Loucy (cell line): ENCODE measurements around the gene MYO3A.

Source experiments
- H2AFZ ChIP-seq: fragments of 200-600 bp; sonication (generic); 2 replicates; pipeline ENCODE4 v1.6.0; 2016; ENCODE audit warnings: antibody characterized with exemption, mild to moderate bottlenecking, low read length, moderate library complexity
- H3F3A ChIP-seq: fragments of 200-600 bp; 2 replicates; pipeline ENCODE4 v1.6.0; 2016; ENCODE audit warnings: antibody characterized with exemption, low read depth, mild to moderate bottlenecking
- H3K27me3 ChIP-seq: fragments of 200-600 bp; sonication (generic); 2 replicates; pipeline ENCODE4 v1.6.1; 2014; ENCODE audit warnings: low read length, mild to moderate bottlenecking; ENCODE audit not compliant: insufficient read depth, poor library complexity, severe bottlenecking
- H3K36me3 ChIP-seq: fragments of 200-600 bp; sonication (generic); 2 replicates; pipeline ENCODE4 v1.6.1; 2016; ENCODE audit warnings: low read length; ENCODE audit not compliant: insufficient read depth
- H3K4me1 ChIP-seq: fragments of 200-600 bp; sonication (generic); 2 replicates; pipeline ENCODE4 v1.5.1; 2014; ENCODE audit warnings: low read length, mild to moderate bottlenecking; ENCODE audit not compliant: insufficient read depth, poor library complexity, severe bottlenecking
- H3K4me2 ChIP-seq: fragments of 200-600 bp; sonication (generic); 2 replicates; pipeline ENCODE4 v1.6.0; 2014; ENCODE audit warnings: antibody characterized with exemption, low read length, low read depth, mild to moderate bottlenecking; ENCODE audit not compliant: poor library complexity, severe bottlenecking
- H3K4me3 ChIP-seq: fragments of 200-600 bp; sonication (generic); 2 replicates; pipeline ENCODE4 v1.5.1; 2014; ENCODE audit warnings: low read length, mild to moderate bottlenecking, mixed read lengths; ENCODE audit not compliant: poor library complexity, severe bottlenecking
- H3K79me2 ChIP-seq: fragments of 200-600 bp; sonication (generic); 2 replicates; pipeline ENCODE4 v1.6.1; 2014; ENCODE audit warnings: low read length; ENCODE audit not compliant: insufficient read depth
- H3K9ac ChIP-seq: fragments of 200-600 bp; sonication (generic); 2 replicates; pipeline ENCODE4 v1.6.0; 2014; ENCODE audit warnings: mild to moderate bottlenecking, low read depth, low read length, moderate library complexity; ENCODE audit not compliant: poor library complexity, severe bottlenecking
- H3K9me2 ChIP-seq: fragments of 200-600 bp; sonication (generic); replicated peaks from 2 replicates; pipeline ENCODE4 v1.6.1; 2016; ENCODE audit warnings: low read depth, low read length, mixed read lengths
- H3K9me3 ChIP-seq: fragments of 200-600 bp; sonication (generic); 2 replicates; pipeline ENCODE4 v1.6.1; 2014; ENCODE audit warnings: mild to moderate bottlenecking, antibody characterized with exemption, low read length, low read depth; ENCODE audit not compliant: insufficient read depth
- H4K20me1 ChIP-seq: fragments of 200-600 bp; sonication (generic); 2 replicates; pipeline ENCODE4 v1.6.0; 2014; ENCODE audit warnings: antibody characterized with exemption, low read length, mild to moderate bottlenecking; ENCODE audit not compliant: insufficient read depth, poor library complexity, severe bottlenecking
- CTCF ChIP-seq: fragments of 200-600 bp; sonication (generic); conservative IDR thresholded peaks from 2 replicates; pipeline ENCODE4 v1.5.1; 2014; ENCODE audit warnings: mild to moderate bottlenecking, antibody characterized with exemption, low read length
- EZH2phosphoT487 ChIP-seq: fragments of 200-600 bp; IDR thresholded peaks from 2 replicates; pipeline ENCODE4 v1.6.1; 2018; ENCODE audit warnings: antibody characterized with exemption, mild to moderate bottlenecking, moderate library complexity, borderline replicate concordance

The MYO3A gene

GRCh38 chr10:25895856-25896255, 38.2 kb upstream of the MYO3A start:
- Histone ChIP-seq H4K20me1 (no peaks in the 10 kb centered on the region), H3F3A (no peaks in the 10 kb centered on the region), H3K4me1 (no peaks in the 10 kb centered on the region), H3K79me2 (no peaks in the 10 kb centered on the region), H3K4me3 (no peak overlapping the region), H3K9me3 (no peaks in the 10 kb centered on the region), H3K36me3 (no peaks in the 10 kb centered on the region), H3K4me2 (no peak overlapping the region), H3K9ac (no peak overlapping the region), H2AFZ (no peak overlapping the region), H3K27me3 (no peaks in the 10 kb centered on the region), H3K9me2 (no peaks in the 10 kb centered on the region)
- TF ChIP-seq EZH2phosphoT487 (no peak), CTCF (no peak)

GRCh38 chr10:25896421-25896820, 37.6 kb upstream of the MYO3A start:
- no peaks in the 10 kb centered on the region for H3K9me2 ChIP-seq
- H2AFZ ChIP-seq: no peak overlapping the region
- H3K36me3 ChIP-seq: no peaks in the 10 kb centered on the region
- TF ChIP-seq EZH2phosphoT487 (no peak), CTCF (no peak)
- H3K27me3 ChIP-seq: no peaks in the 10 kb centered on the region
- H3K4me1 ChIP-seq: no peaks in the 10 kb centered on the region
- no peak overlapping the region for H3K4me3 ChIP-seq
- no peaks in the 10 kb centered on the region for H3K79me2 ChIP-seq
- H3K4me2 ChIP-seq: no peak overlapping the region
- H3K9ac ChIP-seq: no peak overlapping the region
- H4K20me1 ChIP-seq: no peaks in the 10 kb centered on the region
- no peaks in the 10 kb centered on the region for H3K9me3 ChIP-seq
- H3F3A ChIP-seq: no peaks in the 10 kb centered on the region

DNA sequence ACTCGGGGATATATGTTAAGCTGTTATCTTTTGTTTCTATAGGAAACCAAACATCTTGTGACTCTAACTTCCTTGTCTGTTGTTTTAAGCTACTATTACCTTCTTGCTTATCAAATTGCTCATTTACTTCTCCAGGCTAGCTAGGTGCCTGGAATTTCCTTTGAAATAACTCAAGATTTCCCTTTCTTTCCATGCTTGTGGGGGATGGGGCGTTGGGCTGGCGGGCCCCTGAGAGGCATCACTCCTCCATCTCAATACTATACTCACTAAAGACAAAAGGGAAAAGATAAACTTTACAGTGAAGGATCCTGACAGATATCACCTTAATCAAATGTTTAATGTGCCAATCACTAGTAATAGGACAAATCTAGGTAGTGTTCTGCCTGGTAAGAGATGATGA, 34.7 kb upstream of the MYO3A start:
- Histone ChIP-seq H3K4me2 (no peak overlapping the region), H3K27me3 (no peaks in the 10 kb centered on the region), H3K9ac (no peak overlapping the region), H3K9me3 (no peaks in the 10 kb centered on the region), H3K4me1 (no peaks in the 10 kb centered on the region), H4K20me1 (no peaks in the 10 kb centered on the region), H3K36me3 (no peaks in the 10 kb centered on the region), H3F3A (no peaks in the 10 kb centered on the region), H3K9me2 (no peaks in the 10 kb centered on the region), H2AFZ (no peak overlapping the region), H3K79me2 (no peaks in the 10 kb centered on the region), H3K4me3 (no peak overlapping the region)
- no peak for TF ChIP-seq CTCF
- TF ChIP-seq EZH2phosphoT487: no peak
